Cardiac fibroblast (primary cell): Measurements from ENCODE around the gene ELFN2.

Experiments
- DNase-seq, 2 donors: peaks; one replicate each; pipeline versions ENCODE4 v3.0.0 to v3.0.0-alpha.2; 2010; ENCODE audit warnings: low read depth in 2 of 2
- H3K4me3 ChIP-seq, 2 donors: replicated peaks in 1 of 2; 1 replicate in 1 of 2; 2 replicates in 1 of 2; pipeline ENCODE4 v1.5.1; 2011; ENCODE audit warnings: low read depth in 2 of 2, low read length in 2 of 2, mild to moderate bottlenecking in 2 of 2, moderate library complexity in 1 of 2
- TF ChIP-seq, protein P1 (sequence below): IDR thresholded peaks from one replicate; pipeline ENCODE4 v1.5.1; 2011; ENCODE audit warnings: low read depth, mild to moderate bottlenecking, low read length, inconsistent platforms

The ELFN2 gene

DNA sequence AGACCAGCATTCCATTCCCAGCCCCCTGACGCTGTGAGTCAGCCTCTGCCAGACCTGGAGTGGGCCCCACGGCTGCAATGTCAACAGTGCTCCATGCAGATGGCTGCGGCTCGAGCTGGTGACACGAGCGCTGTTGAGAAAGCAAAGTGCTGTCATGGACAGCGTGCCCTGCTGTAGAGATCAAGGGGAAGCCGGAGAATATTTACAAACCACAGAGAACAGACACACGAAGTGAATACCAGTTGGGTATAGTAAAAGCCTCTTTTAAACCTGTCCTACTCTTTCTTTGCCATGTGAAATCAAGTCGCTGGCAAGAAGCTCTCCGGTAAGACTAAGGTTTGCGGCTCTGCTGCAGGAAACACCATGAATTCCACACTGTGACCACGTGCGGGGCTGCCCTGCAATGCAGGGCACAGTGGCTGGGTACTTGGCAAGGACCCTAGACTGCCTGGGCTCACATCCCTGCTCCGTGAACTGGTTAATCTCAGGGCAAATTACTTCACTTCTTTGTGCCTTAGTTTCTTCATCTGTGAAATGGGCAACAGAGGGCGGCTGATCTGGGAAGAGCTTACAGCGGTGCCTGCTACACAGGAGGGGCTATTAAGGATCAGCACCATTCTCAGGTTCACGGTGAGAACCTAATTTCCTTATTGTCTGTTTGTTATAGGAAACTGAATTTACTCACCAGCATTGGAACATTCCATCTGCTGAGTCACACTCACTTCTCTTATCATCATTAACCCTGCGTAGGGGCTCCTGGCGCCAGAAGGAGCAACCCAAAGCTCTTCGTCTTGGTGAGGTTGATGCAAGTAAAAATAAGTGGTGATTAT, 27.8 kb upstream of the ELFN2 start:
- TF ChIP-seq, protein P1, sequence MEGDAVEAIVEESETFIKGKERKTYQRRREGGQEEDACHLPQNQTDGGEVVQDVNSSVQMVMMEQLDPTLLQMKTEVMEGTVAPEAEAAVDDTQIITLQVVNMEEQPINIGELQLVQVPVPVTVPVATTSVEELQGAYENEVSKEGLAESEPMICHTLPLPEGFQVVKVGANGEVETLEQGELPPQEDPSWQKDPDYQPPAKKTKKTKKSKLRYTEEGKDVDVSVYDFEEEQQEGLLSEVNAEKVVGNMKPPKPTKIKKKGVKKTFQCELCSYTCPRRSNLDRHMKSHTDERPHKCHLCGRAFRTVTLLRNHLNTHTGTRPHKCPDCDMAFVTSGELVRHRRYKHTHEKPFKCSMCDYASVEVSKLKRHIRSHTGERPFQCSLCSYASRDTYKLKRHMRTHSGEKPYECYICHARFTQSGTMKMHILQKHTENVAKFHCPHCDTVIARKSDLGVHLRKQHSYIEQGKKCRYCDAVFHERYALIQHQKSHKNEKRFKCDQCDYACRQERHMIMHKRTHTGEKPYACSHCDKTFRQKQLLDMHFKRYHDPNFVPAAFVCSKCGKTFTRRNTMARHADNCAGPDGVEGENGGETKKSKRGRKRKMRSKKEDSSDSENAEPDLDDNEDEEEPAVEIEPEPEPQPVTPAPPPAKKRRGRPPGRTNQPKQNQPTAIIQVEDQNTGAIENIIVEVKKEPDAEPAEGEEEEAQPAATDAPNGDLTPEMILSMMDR: no peak
- DNase-seq: peak; percentile 87 to 89
- H3K4me3 ChIP-seq: peak overlapping the region in 1 of 2 donors; percentile 8

DNA sequence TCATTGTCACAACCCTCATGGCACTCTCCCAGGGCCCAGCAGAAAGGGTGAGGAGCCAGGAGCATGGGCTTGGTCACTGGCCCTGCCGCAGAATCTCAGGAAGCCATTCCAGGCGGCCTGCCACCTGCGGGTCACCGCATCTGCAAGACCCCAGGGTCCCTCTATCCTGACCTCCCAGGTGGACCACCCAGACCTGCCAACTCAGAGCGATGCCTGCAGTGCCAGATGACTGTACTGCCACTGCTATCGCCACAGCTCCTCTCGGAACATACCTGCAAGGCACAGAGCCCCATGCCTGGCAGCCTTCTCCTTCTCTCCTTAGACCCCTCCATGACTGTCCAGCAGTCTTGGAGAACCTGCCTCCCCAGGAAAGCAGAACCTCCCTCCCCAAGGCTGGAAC, 26.4 kb upstream of the ELFN2 start:
- TF ChIP-seq, protein P1: no peak
- DNase-seq: no peak
- no peak overlapping the region for H3K4me3 ChIP-seq

DNA sequence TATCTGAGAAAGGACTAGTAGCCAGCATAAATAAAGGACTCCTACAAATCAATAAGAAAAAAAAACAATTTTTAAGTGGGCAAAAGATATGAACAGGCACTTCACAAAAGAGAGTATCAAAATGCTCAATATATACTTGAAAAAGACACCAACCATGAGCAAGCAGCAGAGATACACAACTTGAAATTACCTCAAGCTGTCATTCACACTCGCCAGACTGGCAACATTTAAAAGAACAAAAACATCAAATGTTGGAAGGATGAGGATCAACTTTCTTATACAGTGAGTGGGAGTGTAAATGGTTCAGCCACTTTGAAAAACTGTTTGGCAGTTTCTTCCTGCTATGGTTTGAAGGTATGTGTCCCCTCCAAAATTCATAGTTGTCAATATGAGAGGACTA, 23.9 kb upstream of the ELFN2 start:
- no peak overlapping the region for H3K4me3 ChIP-seq
- DNase-seq: no peak
- TF ChIP-seq, protein P1: no peak

DNA sequence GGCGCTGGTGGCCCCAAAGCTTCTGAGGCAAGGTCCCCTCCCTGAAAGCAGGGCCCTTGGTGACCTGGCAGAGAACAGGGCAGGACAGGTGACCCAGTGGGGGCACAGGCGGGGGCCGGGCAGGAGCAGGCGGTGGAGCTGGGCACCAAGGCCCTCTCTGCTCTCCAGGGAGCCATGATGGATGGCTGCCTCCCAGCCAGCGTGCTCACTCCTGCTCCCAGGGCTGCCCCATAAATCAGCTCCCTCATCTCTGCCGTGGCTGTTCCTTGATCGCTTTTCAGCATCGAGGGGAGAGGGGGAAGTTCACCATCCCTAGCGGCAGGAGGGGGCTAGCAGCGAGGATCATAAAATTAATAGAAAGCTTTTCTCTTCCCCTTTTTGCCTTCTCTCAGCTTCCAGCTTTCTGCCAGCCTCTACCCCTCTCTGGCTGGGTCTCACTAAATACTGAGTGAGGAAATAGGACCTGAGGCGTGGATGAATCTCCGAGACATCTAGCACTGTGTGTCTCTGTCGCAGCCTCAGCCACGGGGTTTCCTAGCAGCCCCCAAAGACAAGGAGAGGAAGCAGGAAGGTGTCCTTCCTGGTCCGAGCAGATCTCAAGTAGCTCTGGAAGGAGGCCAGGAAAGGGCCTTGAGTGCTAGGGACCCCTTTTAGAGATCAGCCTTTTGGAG, 22.2 kb upstream of the ELFN2 start:
- no peak for DNase-seq
- TF ChIP-seq, protein P1: no peak
- no peak overlapping the region for H3K4me3 ChIP-seq

DNA sequence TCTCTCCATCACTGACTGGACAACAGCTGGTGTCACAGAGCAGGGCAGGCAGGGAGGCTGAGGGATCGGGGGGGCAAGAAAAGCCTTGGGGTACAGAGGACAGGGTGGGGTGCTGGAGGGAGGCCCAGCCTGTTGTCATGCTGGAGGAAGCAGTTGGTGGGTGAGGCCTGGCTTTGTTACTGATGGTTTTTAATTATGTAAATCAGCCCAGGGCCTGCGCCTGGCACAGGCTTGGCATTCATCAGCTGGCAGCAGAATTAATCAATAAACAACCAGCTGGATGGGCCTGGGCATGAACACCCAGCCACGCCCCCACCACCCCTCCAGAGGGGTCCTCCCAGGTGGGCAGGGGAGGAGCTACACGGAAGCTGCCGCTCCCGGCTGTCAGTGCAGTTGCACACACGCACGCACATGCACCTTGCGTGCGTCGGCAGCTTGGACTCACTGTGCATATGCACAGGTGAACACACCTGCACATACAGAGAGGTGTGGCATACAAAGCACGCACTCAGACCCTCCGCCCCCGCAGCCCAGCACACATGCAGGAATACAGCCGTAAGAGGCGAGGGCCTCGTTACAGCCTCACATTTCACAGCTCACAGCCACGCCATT, 21.3 kb upstream of the ELFN2 start:
- no peak for DNase-seq
- TF ChIP-seq, protein P1: no peak

DNA sequence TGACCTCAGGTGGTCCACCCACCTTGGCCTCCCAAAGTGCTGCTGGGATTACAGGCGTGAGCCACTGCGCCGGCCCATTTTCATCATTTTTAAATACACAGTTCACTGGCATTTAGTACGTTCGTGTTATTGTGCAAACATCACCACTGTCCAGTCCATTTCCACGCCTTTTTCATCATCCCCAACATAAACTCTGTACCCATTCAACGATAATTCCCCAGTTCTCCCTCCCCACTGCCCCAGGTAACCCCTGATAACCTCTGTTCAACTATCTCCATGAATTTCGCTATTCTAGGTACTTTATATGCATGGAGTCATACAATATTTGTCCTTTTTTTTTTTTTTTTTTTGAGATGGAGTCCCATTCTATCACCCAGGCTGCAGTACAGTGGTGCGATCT, 18.2 kb upstream of the ELFN2 start:
- TF ChIP-seq, protein P1: no peak
- no peak for DNase-seq
- no peak overlapping the region for H3K4me3 ChIP-seq

More for the DNA sequence above, 21.3 kb upstream of the ELFN2 start:
- no peak overlapping the region for H3K4me3 ChIP-seq
